ENCODE measurements around the gene VMAC.
"Not testable (repeated sequence)": the region's sequence is repeated elsewhere in the genome, so short reads cannot be mapped to it uniquely, and the experiment has no call there.

VMAC gene

DNA sequence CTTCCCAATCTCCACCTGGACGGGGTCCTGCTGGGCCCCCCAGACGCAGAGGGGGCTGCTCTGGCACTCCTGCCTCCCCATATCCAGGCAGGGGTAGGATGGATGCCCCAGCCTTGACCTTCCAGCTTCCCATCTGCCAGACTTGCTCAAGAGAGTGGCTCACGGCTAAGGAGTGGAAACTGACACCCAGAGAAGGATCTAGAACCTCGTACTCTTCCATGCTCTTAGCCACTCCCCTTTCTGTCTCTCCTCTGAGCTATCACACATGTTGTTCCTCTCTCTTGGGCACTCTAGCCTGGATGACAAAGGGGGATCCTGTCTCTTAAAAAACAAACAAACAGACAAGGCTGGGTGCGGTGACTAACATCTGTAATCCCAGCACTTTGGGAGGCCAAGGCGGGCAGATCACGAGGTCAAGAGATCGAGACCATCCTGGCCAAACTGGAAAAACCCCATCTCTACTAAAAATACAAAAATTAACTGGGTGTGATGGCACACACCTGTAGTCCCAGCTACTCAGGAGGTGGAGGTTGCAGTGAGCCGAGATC, 22.2 kb upstream of the VMAC start:
- Histone ChIP-seq H3K27me3 (ENCODE audit: control insufficient read depth, low read length) (no peaks in the 10 kb centered on the region), H3K27ac (ENCODE audit: low read depth, low read length) (no peak overlapping the region), H3K79me2 (ENCODE audit: control insufficient read depth, low read length) (no peaks in the 10 kb centered on the region), H3K4me3 (ENCODE audit: low read length) (no peak overlapping the region), H3K36me3 (ENCODE audit: control insufficient read depth, low read length) (no peaks in the 10 kb centered on the region), H3K4me1 (ENCODE audit: control insufficient read depth, low read length) (no peaks in the 10 kb centered on the region), H3F3A (ENCODE audit: control insufficient read depth, insufficient read depth) (no peaks in the 10 kb centered on the region), H3K9me2 (replicated peaks; ENCODE audit: control insufficient read depth, low read length) (no peaks in the 10 kb centered on the region), H4K20me1 (ENCODE audit: control insufficient read depth, insufficient read depth, low read depth, low read length) (no peaks in the 10 kb centered on the region), H3K9me3 (ENCODE audit: control insufficient read depth, insufficient read depth, low read length) (no peaks in the 10 kb centered on the region), H3K4me2 (ENCODE audit: low read length) (no peak overlapping the region)
- no peak for TF ChIP-seq EZH2phosphoT487 (IDR thresholded peaks at IDR 0.05; ENCODE audit: borderline replicate concordance, low read length)
- TF ChIP-seq, protein P1, sequence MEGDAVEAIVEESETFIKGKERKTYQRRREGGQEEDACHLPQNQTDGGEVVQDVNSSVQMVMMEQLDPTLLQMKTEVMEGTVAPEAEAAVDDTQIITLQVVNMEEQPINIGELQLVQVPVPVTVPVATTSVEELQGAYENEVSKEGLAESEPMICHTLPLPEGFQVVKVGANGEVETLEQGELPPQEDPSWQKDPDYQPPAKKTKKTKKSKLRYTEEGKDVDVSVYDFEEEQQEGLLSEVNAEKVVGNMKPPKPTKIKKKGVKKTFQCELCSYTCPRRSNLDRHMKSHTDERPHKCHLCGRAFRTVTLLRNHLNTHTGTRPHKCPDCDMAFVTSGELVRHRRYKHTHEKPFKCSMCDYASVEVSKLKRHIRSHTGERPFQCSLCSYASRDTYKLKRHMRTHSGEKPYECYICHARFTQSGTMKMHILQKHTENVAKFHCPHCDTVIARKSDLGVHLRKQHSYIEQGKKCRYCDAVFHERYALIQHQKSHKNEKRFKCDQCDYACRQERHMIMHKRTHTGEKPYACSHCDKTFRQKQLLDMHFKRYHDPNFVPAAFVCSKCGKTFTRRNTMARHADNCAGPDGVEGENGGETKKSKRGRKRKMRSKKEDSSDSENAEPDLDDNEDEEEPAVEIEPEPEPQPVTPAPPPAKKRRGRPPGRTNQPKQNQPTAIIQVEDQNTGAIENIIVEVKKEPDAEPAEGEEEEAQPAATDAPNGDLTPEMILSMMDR (IDR thresholded peaks at IDR 0.05; ENCODE audit: low read depth, low read length, poor library complexity, severe bottlenecking): no peak

DNA sequence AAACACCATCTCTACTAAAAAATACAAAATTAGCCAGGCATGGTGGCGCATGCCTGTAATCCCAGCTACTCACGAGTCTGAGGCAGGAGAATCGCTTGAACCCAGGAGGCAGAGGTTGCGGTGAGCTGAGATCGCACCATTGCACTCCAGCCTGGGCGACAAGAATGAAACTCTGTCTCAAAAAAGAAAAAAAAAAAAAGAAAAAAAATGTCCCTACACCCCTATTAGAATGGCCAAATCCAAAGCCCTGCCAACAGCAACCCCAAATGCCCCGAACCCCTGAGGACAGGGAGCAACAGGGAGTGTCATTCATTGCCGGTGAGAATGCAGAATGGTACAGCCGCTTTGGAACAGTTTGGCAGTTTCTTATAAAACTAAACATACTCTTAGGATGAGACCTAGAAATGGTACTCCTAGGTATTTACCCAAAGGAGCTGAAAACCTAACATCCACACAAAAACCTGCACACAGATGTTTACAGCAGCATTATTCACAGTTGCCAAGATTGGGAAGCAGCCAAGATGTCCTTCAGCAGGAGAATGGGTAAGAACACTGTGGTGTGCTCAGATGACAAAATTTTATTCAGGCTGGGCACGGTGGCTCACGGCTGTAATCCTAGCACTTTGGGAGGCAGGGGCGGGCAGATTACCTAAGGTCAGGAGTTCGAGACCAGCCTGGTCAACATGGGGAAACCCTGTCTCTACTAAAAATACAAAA, 21.4 kb upstream of the VMAC start:
- H3K9me2 ChIP-seq (replicated peaks; ENCODE audit: control insufficient read depth, low read length); H3K27ac ChIP-seq (ENCODE audit: low read depth, low read length); H3K27me3 ChIP-seq (ENCODE audit: control insufficient read depth, low read length); H3K79me2 ChIP-seq (ENCODE audit: control insufficient read depth, low read length); H4K20me1 ChIP-seq (ENCODE audit: control insufficient read depth, insufficient read depth, low read depth, low read length); H3K4me1 ChIP-seq (ENCODE audit: control insufficient read depth, low read length); H3K9me3 ChIP-seq (ENCODE audit: control insufficient read depth, insufficient read depth, low read length); H3K4me2 ChIP-seq (ENCODE audit: low read length); H3K36me3 ChIP-seq (ENCODE audit: control insufficient read depth, low read length); H3F3A ChIP-seq (ENCODE audit: control insufficient read depth, insufficient read depth); H3K4me3 ChIP-seq (ENCODE audit: low read length): not testable (repeated sequence)

DNA sequence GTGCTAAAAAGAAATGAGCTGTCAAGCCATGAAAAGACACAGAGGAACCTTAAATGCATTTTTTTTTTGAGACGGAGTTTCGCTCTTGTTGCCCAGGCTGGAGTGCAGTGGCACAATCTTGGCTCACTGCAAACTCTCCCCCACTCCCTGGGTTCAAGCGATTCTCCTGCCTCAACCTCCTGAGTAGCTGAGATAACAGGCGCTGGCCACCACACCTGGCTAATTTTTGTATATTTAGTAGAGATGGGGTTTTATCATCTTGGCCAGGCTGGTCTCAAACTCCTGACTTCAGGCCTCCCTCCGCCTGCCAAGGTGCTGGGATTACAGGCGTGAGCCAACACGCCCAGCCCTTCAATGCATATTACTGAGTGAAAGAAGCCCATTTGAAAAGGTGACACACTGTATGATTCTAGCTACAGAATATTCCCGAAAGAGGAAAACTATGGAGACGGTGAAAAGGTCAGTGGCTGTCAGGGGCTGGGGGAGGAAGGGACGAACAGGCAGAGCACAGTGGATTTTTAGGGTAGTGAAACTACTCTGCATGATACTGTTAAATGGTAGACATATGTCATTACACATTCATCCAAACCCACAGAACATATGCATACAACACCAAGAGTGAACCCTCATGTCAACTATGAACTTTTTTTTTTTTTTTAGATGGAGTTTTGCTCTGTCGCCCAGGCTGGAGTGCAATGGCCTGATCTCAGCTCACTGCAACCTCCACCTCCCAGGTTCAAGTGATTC, 20.4 kb upstream of the VMAC start:
- H3K79me2 ChIP-seq (ENCODE audit: control insufficient read depth, low read length); H4K20me1 ChIP-seq (ENCODE audit: control insufficient read depth, insufficient read depth, low read depth, low read length); H3K27ac ChIP-seq (ENCODE audit: low read depth, low read length); H3K4me1 ChIP-seq (ENCODE audit: control insufficient read depth, low read length); H3K4me3 ChIP-seq (ENCODE audit: low read length); H3K36me3 ChIP-seq (ENCODE audit: control insufficient read depth, low read length); H3F3A ChIP-seq (ENCODE audit: control insufficient read depth, insufficient read depth); H3K9me2 ChIP-seq (replicated peaks; ENCODE audit: control insufficient read depth, low read length); H3K27me3 ChIP-seq (ENCODE audit: control insufficient read depth, low read length); H3K9me3 ChIP-seq (ENCODE audit: control insufficient read depth, insufficient read depth, low read length); H3K4me2 ChIP-seq (ENCODE audit: low read length): not testable (repeated sequence)

DNA sequence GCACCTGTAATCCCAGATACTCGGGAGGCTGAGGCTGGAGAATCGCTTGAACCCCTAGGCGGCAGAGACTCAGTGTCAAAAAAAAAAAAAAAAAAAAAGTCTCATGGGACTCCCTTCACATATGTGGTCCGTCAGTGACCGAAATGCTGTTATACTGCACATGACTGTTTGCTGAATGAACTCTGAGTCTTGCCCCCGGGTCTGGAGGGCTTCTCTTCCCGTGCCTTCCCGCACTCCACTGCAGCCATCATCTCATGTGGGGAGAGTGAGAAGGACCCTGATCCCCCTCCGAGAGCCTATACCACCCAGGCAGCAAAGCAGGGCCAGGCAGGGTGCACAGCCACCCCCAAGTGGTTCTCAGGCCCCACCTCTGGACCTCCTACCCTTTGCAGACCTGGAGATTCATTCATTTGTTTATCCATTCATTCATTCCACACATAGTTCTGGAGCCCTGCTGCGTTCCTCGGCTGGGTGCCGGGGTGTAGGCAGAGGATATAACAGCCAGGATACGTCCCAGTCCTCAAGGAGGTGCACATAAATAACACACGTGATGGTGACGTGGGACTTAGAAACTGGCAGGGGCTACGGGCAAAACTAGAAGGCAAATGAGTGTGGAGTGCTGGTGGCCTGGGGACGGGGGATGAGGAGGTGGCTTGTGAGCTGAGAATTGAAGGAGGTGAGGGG, 15.2 kb upstream of the VMAC start:
- H3K79me2 ChIP-seq (ENCODE audit: control insufficient read depth, low read length): no peaks in the 10 kb centered on the region
- H3F3A ChIP-seq (ENCODE audit: control insufficient read depth, insufficient read depth): 0 out of 2 replicates have a peak, but pooled peaks cover 5% of the 10 kb centered on the region
- no peaks in the 10 kb centered on the region for H3K9me2 ChIP-seq (replicated peaks; ENCODE audit: control insufficient read depth, low read length)
- no peaks in the 10 kb centered on the region for H3K9me3 ChIP-seq (ENCODE audit: control insufficient read depth, insufficient read depth, low read length)
- no peaks in the 10 kb centered on the region for H3K36me3 ChIP-seq (ENCODE audit: control insufficient read depth, low read length)
- no peak overlapping the region for H3K4me3 ChIP-seq (ENCODE audit: low read length)
- peaks cover 3% of the 10 kb centered on the region for H3K27me3 ChIP-seq (ENCODE audit: control insufficient read depth, low read length)
- no peaks in the 10 kb centered on the region for H4K20me1 ChIP-seq (ENCODE audit: control insufficient read depth, insufficient read depth, low read depth, low read length)
- TF ChIP-seq, protein P1 (IDR thresholded peaks at IDR 0.05; ENCODE audit: low read depth, low read length, poor library complexity, severe bottlenecking): no peak
- TF ChIP-seq EZH2phosphoT487 (IDR thresholded peaks at IDR 0.05; ENCODE audit: borderline replicate concordance, low read length): no peak
- no peak overlapping the region for H3K4me2 ChIP-seq (ENCODE audit: low read length)
- no peak overlapping the region for H3K27ac ChIP-seq (ENCODE audit: low read depth, low read length)
- no peaks in the 10 kb centered on the region for H3K4me1 ChIP-seq (ENCODE audit: control insufficient read depth, low read length)

Measured in DOHH2 (cell line).